ENCODE data around the gene RAB20.

The RAB20 gene

DNA sequence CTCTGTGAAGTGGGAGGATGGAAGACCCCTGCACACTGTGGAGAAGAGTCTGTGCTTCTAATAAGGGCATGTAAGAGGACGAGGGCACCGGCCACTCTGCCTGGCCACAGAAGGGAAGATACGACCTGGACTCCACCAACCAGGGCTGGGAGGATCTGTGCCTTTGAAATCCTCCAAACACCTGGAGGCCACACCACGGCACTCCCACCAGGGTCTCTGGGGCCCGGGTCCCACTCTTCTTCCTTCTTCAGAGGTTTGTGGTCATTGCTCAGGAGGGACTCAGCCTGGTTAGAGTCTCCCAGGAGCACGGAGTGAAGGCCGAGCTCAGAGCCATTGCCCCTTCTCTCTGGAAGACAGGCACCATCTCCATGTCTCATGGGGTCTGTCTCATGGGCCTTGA is 42.0 kb downstream of the RAB20 start:
- no peak overlapping the region for H3K4me3 ChIP-seq (ENCODE audit: low read depth, low read length)
- TF ChIP-seq, protein P1, sequence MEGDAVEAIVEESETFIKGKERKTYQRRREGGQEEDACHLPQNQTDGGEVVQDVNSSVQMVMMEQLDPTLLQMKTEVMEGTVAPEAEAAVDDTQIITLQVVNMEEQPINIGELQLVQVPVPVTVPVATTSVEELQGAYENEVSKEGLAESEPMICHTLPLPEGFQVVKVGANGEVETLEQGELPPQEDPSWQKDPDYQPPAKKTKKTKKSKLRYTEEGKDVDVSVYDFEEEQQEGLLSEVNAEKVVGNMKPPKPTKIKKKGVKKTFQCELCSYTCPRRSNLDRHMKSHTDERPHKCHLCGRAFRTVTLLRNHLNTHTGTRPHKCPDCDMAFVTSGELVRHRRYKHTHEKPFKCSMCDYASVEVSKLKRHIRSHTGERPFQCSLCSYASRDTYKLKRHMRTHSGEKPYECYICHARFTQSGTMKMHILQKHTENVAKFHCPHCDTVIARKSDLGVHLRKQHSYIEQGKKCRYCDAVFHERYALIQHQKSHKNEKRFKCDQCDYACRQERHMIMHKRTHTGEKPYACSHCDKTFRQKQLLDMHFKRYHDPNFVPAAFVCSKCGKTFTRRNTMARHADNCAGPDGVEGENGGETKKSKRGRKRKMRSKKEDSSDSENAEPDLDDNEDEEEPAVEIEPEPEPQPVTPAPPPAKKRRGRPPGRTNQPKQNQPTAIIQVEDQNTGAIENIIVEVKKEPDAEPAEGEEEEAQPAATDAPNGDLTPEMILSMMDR (conservative IDR thresholded peaks at IDR 0.05; ENCODE audit: low read depth, low read length) = no peak
- no peak for DNase-seq (ENCODE audit: low read depth)

GRCh38 chr13:110519046-110519445 is 42.5 kb downstream of the RAB20 start:
- TF ChIP-seq, protein P1 (conservative IDR thresholded peaks at IDR 0.05; ENCODE audit: low read depth, low read length) = no peak
- H3K4me3 ChIP-seq (ENCODE audit: low read depth, low read length) = no peak overlapping the region
- no peak for DNase-seq (ENCODE audit: low read depth)

GRCh38 chr13:110518571-110518970 is 43.0 kb downstream of the RAB20 start:
- H3K4me3 ChIP-seq (ENCODE audit: low read depth, low read length) = no peak overlapping the region
- TF ChIP-seq, protein P1 (conservative IDR thresholded peaks at IDR 0.05; ENCODE audit: low read depth, low read length) = no peak
- no peak for DNase-seq (ENCODE audit: low read depth)

DNA sequence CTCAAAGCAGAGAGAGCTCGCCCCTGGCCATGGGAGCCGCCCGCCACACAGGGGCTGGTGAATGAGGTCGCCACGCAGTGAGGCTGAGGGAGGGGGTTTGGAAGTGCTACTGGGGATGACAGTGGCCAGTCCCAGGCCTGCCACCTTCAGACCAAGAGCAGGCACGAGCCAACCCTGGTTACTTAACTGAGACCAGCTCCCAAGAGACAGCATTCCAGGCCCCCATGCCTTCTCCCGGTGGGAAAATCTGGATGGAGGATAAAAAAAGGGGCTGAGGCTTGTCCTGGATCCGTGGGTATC is 43.3 kb downstream of the RAB20 start:
- H3K4me3 ChIP-seq (ENCODE audit: low read depth, low read length) = no peak overlapping the region
- no peak for DNase-seq (ENCODE audit: low read depth)
- TF ChIP-seq, protein P1 (conservative IDR thresholded peaks at IDR 0.05; ENCODE audit: low read depth, low read length) = no peak

GRCh38 chr13:110517505-110518225 is 43.9 kb downstream of the RAB20 start:
- TF ChIP-seq, protein P1 (conservative IDR thresholded peaks at IDR 0.05; ENCODE audit: low read depth, low read length) = no peak
- no peak for DNase-seq (ENCODE audit: low read depth)
- no peak overlapping the region for H3K4me3 ChIP-seq (ENCODE audit: low read depth, low read length)

DNA sequence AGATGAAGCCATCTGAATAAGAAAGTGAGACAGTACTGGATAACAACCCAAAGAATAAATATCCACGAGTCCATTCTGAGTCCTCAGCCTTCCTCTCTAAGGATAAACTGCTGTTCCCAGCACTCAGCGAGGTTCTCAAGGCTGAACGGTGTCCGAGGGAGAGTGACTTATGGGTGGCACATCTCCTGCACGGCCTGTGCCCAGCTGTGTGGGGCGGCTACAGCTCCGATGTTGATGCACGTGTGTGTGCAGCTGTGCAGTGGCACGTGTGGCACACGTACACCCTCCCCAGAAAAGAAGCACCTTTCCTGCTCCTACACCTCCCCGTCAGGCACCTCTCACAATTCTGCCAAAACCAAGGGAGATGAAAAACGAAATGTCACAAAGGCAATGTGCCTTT is 45.0 kb downstream of the RAB20 start:
- no peak overlapping the region for H3K4me3 ChIP-seq (ENCODE audit: low read depth, low read length)
- TF ChIP-seq, protein P1 (conservative IDR thresholded peaks at IDR 0.05; ENCODE audit: low read depth, low read length) = no peak
- DNase-seq (ENCODE audit: low read depth) = no peak

DNA sequence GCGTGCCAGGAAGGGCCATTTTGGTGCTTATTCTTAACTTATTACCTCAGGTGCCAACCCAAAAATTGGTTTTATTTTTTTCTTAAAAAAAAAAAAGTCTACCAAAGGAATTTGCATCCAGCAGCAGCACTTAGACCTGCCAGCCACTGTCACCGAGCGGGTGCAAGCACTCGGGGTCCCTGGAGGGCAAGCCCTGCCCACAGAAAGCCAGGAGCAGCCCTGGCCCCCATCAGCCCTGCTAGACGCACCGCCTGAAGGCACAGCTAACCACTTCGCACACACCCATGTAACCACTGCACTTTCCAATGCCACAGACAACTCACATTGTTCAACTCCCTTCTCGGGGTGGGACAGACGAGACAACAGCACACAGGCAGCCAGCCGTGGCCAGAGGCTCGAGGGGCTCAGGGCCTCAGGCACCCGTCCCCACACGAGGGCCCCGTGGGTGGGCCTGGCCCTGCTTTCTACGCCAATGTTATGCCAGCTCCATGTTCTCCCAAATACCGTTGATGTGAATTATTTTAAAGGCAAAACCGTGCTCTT is 49.3 kb downstream of the RAB20 start:
- no peak overlapping the region for H3K4me3 ChIP-seq (ENCODE audit: low read depth, low read length)
- TF ChIP-seq, protein P1 (conservative IDR thresholded peaks at IDR 0.05; ENCODE audit: low read depth, low read length) = no peak
- no peak for DNase-seq (ENCODE audit: low read depth)

Measured in choroid plexus epithelial cell (primary cell).